H1 (cell line): Measurements from ENCODE around the gene GALNTL6. TPM values are rescaled to one million over a fixed set of nuclear protein-coding genes. Genes with fewer than 3 reads are reported as not detected.

Experiments
- CTCF ChIA-PET: fragments of 300-600 bp; sonication (Branson Sonifier 250); formaldehyde crosslinking; loops from one replicate; lab custom pipeline; 2021; ENCODE audit not compliant: partially characterized antibody; lab: Charles Lee
- POLR2A ChIA-PET: fragments of 300-600 bp; sonication (Branson Sonifier 250); formaldehyde crosslinking; loops from one replicate; lab custom pipeline; 2021; ENCODE audit warnings: inconsistent platforms; ENCODE audit not compliant: partially characterized antibody; lab: Charles Lee
- DNase-seq, 2 experiments: peaks; one replicate each; pipeline versions ENCODE4 v3.0.0 to v3.0.0-alpha.2; 2010 to 2022; ENCODE audit warnings: low spot score in 2 of 2, low read depth in 1 of 2, mixed read lengths in 1 of 2
- FAIRE-seq: peaks from 2 replicates; lab custom pipeline; 2011; peaks lifted over from hg19 to GRCh38; lab: Jason Lieb, UNC
- H2AFZ ChIP-seq: 2 replicates; pipeline ENCODE4 v1.8.1; 2012; ENCODE audit warnings: low read length, inconsistent platforms
- H2AK5ac ChIP-seq: 2 replicates; pipeline ENCODE4 v1.6.1; 2013; ENCODE audit warnings: low read depth, low read length
- H2BK120ac ChIP-seq: replicated peaks from 2 replicates; pipeline ENCODE3; 2013; ENCODE audit warnings: low read depth, low read length, inconsistent platforms
- H2BK12ac ChIP-seq: 2 replicates; pipeline ENCODE4 v1.6.1; 2013; ENCODE audit warnings: low read depth, low read length
- H2BK15ac ChIP-seq: 2 replicates; pipeline ENCODE4 v1.6.1; 2013; ENCODE audit warnings: low read length
- H2BK20ac ChIP-seq: 2 replicates; pipeline ENCODE4 v1.6.1; 2013; ENCODE audit warnings: low read length
- H2BK5ac ChIP-seq: 2 replicates; pipeline ENCODE4 v1.6.1; 2013; ENCODE audit warnings: low read depth, low read length
- H3K14ac ChIP-seq: 2 replicates; pipeline ENCODE4 v1.6.1; 2013; ENCODE audit warnings: inconsistent platforms; ENCODE audit not compliant: insufficient read length
- H3K18ac ChIP-seq: 2 replicates; pipeline ENCODE4 v1.6.1; 2013; ENCODE audit warnings: low read length; ENCODE audit errors: extremely low read depth
- H3K23ac ChIP-seq: 2 replicates; pipeline ENCODE4 v1.6.1; 2013; ENCODE audit warnings: inconsistent platforms; ENCODE audit not compliant: insufficient read length
- H3K23me2 ChIP-seq: 2 replicates; pipeline ENCODE4 v1.6.1; 2013; ENCODE audit warnings: low read depth, low read length
- H3K27ac ChIP-seq: 2 replicates; pipeline ENCODE4 v1.6.1; 2011; ENCODE audit warnings: low read depth, low read length, inconsistent platforms
- H3K27me3 ChIP-seq, 4 experiments: replicated peaks in 1 of 4; 1 replicate in 1 of 4; 2 replicates in 3 of 4; pipeline versions ENCODE4 v1.6.1 to v1.8.1; 2011 to 2013; ENCODE audit warnings: low read length in 3 of 4, mild to moderate bottlenecking in 3 of 4, inconsistent platforms in 2 of 4, mixed read lengths in 2 of 4, moderate library complexity in 1 of 4; ENCODE audit not compliant: control insufficient read depth in 3 of 4, insufficient read depth in 3 of 4; ENCODE audit errors: extremely low read depth in 1 of 4
- H3K36me3 ChIP-seq, 4 experiments: 2 replicates each; pipeline versions ENCODE4 v1.6.1 to v1.8.1; 2011 to 2013; ENCODE audit warnings: mild to moderate bottlenecking in 4 of 4, low read length in 3 of 4, moderate library complexity in 2 of 4, control low read depth in 1 of 4, inconsistent platforms in 1 of 4; ENCODE audit not compliant: insufficient read depth in 4 of 4, control insufficient read depth in 2 of 4
- H3K4ac ChIP-seq: replicated peaks from 2 replicates; pipeline ENCODE3; 2013; ENCODE audit warnings: low read length, low read depth, mixed read lengths, inconsistent platforms; ENCODE audit not compliant: insufficient read length
- H3K4me1 ChIP-seq, 4 experiments: replicated peaks in 1 of 4; 1 replicate in 1 of 4; 2 replicates in 3 of 4; pipeline versions ENCODE4 v1.6.1 to v1.8.1; 2011 to 2013; ENCODE audit warnings: low read length in 3 of 4, inconsistent platforms in 2 of 4, mixed read lengths in 1 of 4; ENCODE audit not compliant: insufficient read depth in 4 of 4, control insufficient read depth in 3 of 4
- H3K4me2 ChIP-seq, 2 experiments: 2 replicates each; pipeline versions ENCODE4 v1.6.1 to v1.8.1; 2011 to 2013; ENCODE audit warnings: low read depth in 2 of 2, low read length in 2 of 2, control low read depth in 1 of 2, inconsistent platforms in 1 of 2, mild to moderate bottlenecking in 1 of 2; ENCODE audit not compliant: insufficient read depth in 1 of 2
- H3K4me3 ChIP-seq, 4 experiments: fragments of 200-600, 300-600 bp in 1 of 4; sonication (generic), shearing (Covaris generic), sonication (Bioruptor Twin) in 1 of 4; 2 replicates each; pipeline versions ENCODE4 v1.5.1 to v1.8.1; 2011 to 2016; ENCODE audit warnings: low read length in 4 of 4, low read depth in 3 of 4, control low read depth in 2 of 4, inconsistent platforms in 2 of 4, mild to moderate bottlenecking in 2 of 4, mixed read lengths in 1 of 4, moderate library complexity in 1 of 4; ENCODE audit not compliant: insufficient read depth in 2 of 4; ENCODE audit errors: extremely low read depth in 1 of 4
- H3K56ac ChIP-seq: replicated peaks from 2 replicates; pipeline ENCODE3; 2013; ENCODE audit warnings: low read depth, mild to moderate bottlenecking, mixed read lengths, low read length, inconsistent platforms; ENCODE audit not compliant: insufficient read length
- H3K79me1 ChIP-seq: 2 replicates; pipeline ENCODE4 v1.6.1; 2013; ENCODE audit warnings: low read depth, low read length, control low read depth
- H3K79me2 ChIP-seq, 2 experiments: 2 replicates each; pipeline versions ENCODE4 v1.6.1 to v1.8.1; 2012 to 2013; ENCODE audit warnings: low read length in 2 of 2, mild to moderate bottlenecking in 2 of 2, inconsistent platforms in 1 of 2; ENCODE audit not compliant: insufficient read depth in 2 of 2, control insufficient read depth in 1 of 2
- H3K9ac ChIP-seq, 4 experiments: replicated peaks in 1 of 4; 1 replicate in 1 of 4; 2 replicates in 3 of 4; pipeline versions ENCODE4 v1.6.1 to v1.8.1; 2011 to 2013; ENCODE audit warnings: low read depth in 3 of 4, low read length in 3 of 4, control low read depth in 2 of 4, mild to moderate bottlenecking in 2 of 4, moderate library complexity in 2 of 4, inconsistent platforms in 1 of 4; ENCODE audit errors: extremely low read depth in 1 of 4
- H3K9me3 ChIP-seq, 2 experiments: 2 replicates each; pipeline versions ENCODE4 v1.6.1 to v1.8.1; 2012 to 2013; ENCODE audit warnings: mild to moderate bottlenecking in 2 of 2, moderate library complexity in 2 of 2, control low read depth in 1 of 2, inconsistent platforms in 1 of 2, low read depth in 1 of 2, low read length in 1 of 2, mixed read lengths in 1 of 2; ENCODE audit not compliant: insufficient read depth in 2 of 2
- H4K20me1 ChIP-seq, 2 experiments: replicated peaks in 1 of 2; 2 replicates each; pipeline versions ENCODE3 to v1.8.1; 2011 to 2013; ENCODE audit warnings: inconsistent platforms in 2 of 2, low read length in 2 of 2, mild to moderate bottlenecking in 1 of 2; ENCODE audit not compliant: insufficient read depth in 2 of 2, control insufficient read depth in 1 of 2
- H4K5ac ChIP-seq: 2 replicates; pipeline ENCODE4 v1.6.1; 2013; ENCODE audit warnings: low read length, low read depth, mixed read lengths, inconsistent platforms; ENCODE audit not compliant: insufficient read length
- H4K8ac ChIP-seq: 2 replicates; pipeline ENCODE4 v1.8.0; 2013; ENCODE audit warnings: mild to moderate bottlenecking, moderate library complexity, low read length, inconsistent platforms; ENCODE audit not compliant: insufficient read depth; ENCODE audit errors: extremely low read depth
- H4K91ac ChIP-seq: replicated peaks from 2 replicates; pipeline ENCODE3; 2013; ENCODE audit warnings: low read length, mixed read lengths, inconsistent platforms; ENCODE audit not compliant: insufficient read length
- CBX5 ChIP-seq: fragments of 300-800, 300-1000 bp; sonication (generic); IDR thresholded peaks from 2 replicates; pipeline ENCODE4 v1.7.1; 2016; ENCODE audit warnings: antibody characterized with exemption, low read length, low read depth
- CHD2 ChIP-seq: IDR thresholded peaks from 2 replicates; pipeline ENCODE4 v1.6.1; 2012; ENCODE audit warnings: low read length, improper control_type of control experiment
- EP300 ChIP-seq, 2 experiments: IDR thresholded peaks; 1 replicate in 1 of 2; 2 replicates in 1 of 2; pipeline ENCODE4 v1.6.1; 2011 to 2012; ENCODE audit warnings: low read depth in 2 of 2, low read length in 2 of 2, mild to moderate bottlenecking in 2 of 2, borderline replicate concordance in 1 of 2, inconsistent platforms in 1 of 2, moderate library complexity in 1 of 2
- EZH2 ChIP-seq: fragments of 200-600 bp; sonication (generic); IDR thresholded peaks from 2 replicates; pipeline ENCODE4 v1.7.1; 2012; ENCODE audit warnings: low read depth, mild to moderate bottlenecking, moderate library complexity, low read length, inconsistent platforms; ENCODE audit not compliant: severe bottlenecking
- GABPA ChIP-seq: IDR thresholded peaks from 2 replicates; pipeline ENCODE4 v1.6.1; 2011; ENCODE audit warnings: mild to moderate bottlenecking, low read length, moderate library complexity, borderline replicate concordance; ENCODE audit not compliant: insufficient read depth
- HDAC2 ChIP-seq, 2 experiments: fragments of 300-600 bp in 1 of 2; sonication (generic) in 1 of 2; IDR thresholded peaks; 2 replicates each; pipeline ENCODE4 v1.6.1; 2011 to 2012; ENCODE audit warnings: low read depth in 2 of 2, low read length in 2 of 2, mild to moderate bottlenecking in 2 of 2, moderate library complexity in 2 of 2, borderline replicate concordance in 1 of 2, inconsistent platforms in 1 of 2
- KDM4A ChIP-seq: IDR thresholded peaks from one replicate; pipeline ENCODE4 v1.7.1; 2012; ENCODE audit warnings: low read depth, mild to moderate bottlenecking, moderate library complexity, low read length, inconsistent platforms; ENCODE audit not compliant: severe bottlenecking
- NRF1 ChIP-seq: IDR thresholded peaks from 2 replicates; pipeline ENCODE4 v1.6.1; 2011; ENCODE audit warnings: mild to moderate bottlenecking, low read depth, low read length, improper control_type of control experiment
- RFX5 ChIP-seq: IDR thresholded peaks from 2 replicates; pipeline ENCODE4 v1.6.1; 2011; ENCODE audit warnings: low read depth, low read length, improper control_type of control experiment, borderline replicate concordance
- SIX5 ChIP-seq: IDR thresholded peaks from 2 replicates; pipeline ENCODE4 v1.6.1; 2011; ENCODE audit warnings: mild to moderate bottlenecking, low read depth, low read length
- SRF ChIP-seq: IDR thresholded peaks from 2 replicates; pipeline ENCODE4 v1.6.1; 2011; ENCODE audit warnings: mild to moderate bottlenecking, low read depth, low read length, moderate library complexity
- WGBS, 2 experiments: shearing (Covaris generic) in 1 of 2; methylation state at CpG; one replicate each; pipeline versions ENCODE4 v1.1.6 to v1.1.7; 2013 to 2015; ENCODE audit warnings: low lambda C conversion rate in 2 of 2, mixed read lengths in 2 of 2, inconsistent platforms in 1 of 2, low coverage in 1 of 2, missing lambda C conversion rate in 1 of 2; ENCODE audit not compliant: insufficient replicate concordance in 2 of 2, insufficient coverage in 1 of 2, insufficient read length in 1 of 2; ENCODE audit errors: extremely low coverage in 1 of 2, missing lambda C conversion rate in 1 of 2; 5-methylcytosine and 5-hydroxymethylcytosine counted together
- polyA plus RNA-seq, 7 experiments: library from polyadenylated mRNA; depleted of rRNA in 3 of 7; stranded (reverse) in 5 of 7; unstranded in 2 of 7; fragments of >200 nt in 5 of 7; fragments of 200-250 nt in 2 of 7; gene quantifications; 1 replicate in 5 of 7; 2 replicates in 1 of 7; 4 replicates in 1 of 7; pipeline versions ENCODE4 v1.2.1 to v1.2.3, GENCODE V29; 2011 to 2013; ENCODE audit warnings: missing spikeins in 2 of 7, mixed read lengths in 2 of 7
- total RNA-seq: library from RNA; stranded (reverse); fragmentation: NEBNext Ultra II Directional; extraction: Animal tissue kit (Norgen Biotek cat#: 25700); gene quantifications from 2 replicates; pipeline ENCODE4 v1.2.1, GENCODE V29; 2021
- TF ChIP-seq, protein P1 (sequence below): IDR thresholded peaks from 2 replicates; pipeline ENCODE4 v1.6.1; 2012; ENCODE audit warnings: inconsistent platforms

GALNTL6 gene
- total and polyA plus RNA-seq, 2 of the 8 experiments (the other 6 are each of a cell fraction or from before 2014, with no cell fraction given) = 0.03 to 0.32 TPM

DNA sequence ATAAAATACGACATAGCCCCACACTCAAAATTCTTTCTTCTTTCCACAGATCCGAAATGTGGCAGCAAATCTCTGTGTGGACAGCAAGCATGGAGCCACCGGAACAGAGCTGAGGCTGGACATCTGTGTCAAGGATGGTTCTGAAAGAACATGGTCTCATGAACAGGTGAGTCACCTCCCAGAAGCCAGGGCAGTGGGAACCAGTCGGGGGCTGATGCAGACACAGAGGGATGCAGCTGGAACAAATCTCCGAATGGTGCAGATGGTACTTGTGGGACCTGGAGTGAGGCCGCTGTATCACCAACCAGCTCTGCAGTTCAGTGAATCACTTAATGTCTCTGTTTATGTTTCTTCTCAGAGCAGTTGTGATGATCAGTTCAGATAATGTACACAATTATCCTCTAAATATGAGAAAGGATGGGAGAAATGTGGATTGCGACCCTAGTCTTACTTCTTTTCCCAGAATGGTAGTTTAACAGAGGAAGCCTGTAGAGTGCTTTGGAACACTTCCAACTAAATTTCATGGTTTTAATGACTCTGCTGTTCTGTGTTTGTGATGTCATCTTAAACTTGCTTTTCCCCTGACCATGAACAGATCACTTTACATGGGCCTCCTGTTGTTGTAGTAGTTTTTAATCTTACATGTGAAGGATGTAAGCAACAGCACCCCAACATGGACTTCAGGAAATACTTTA, 1196.1 kb downstream of the GALNTL6 start:
- Histone ChIP-seq H4K91ac (no peak overlapping the region), H2BK12ac (no peak overlapping the region), H3K79me2 (no peaks in the 10 kb centered on the region), H2BK120ac (no peak overlapping the region), H2BK20ac (no peak overlapping the region), H3K79me1 (no peaks in the 10 kb centered on the region), H3K36me3 (no peaks in the 10 kb centered on the region), H3K18ac (no peak overlapping the region), H3K4me2 (no peak overlapping the region), H2AFZ (no peak overlapping the region), H3K56ac (no peak overlapping the region), H3K4me1 (peaks cover 0 to 3% (median 1%) of the 10 kb centered on the region in 4 experiments; a peak in 3 of 7 replicates), H3K4me3 (no peak overlapping the region), H3K9me3 (no peaks in the 10 kb centered on the region), H2AK5ac (no peak overlapping the region), H4K8ac (no peak overlapping the region), H3K23me2 (no peaks in the 10 kb centered on the region), H4K20me1 (no peaks in the 10 kb centered on the region), H3K9ac (no peak overlapping the region), H4K5ac (no peak overlapping the region), H3K27me3 (no peaks in the 10 kb centered on the region), H2BK15ac (no peak overlapping the region), H3K27ac (no peak overlapping the region), H3K23ac (no peak overlapping the region), H2BK5ac (no peak overlapping the region), H3K4ac (no peak overlapping the region), H3K14ac (no peak overlapping the region)
- no peak for FAIRE-seq
- no peak for DNase-seq
- CTCF ChIA-PET = interaction anchor here (1.0 kb wide), 1 partner anchor 291 kb away, joined by 4 read pairs; no protein-coding TSS in a partner anchor
- no peak for TF ChIP-seq EZH2
- no peak for TF ChIP-seq KDM4A
- TF ChIP-seq SIX5 = no peak
- TF ChIP-seq GABPA = no peak
- no peak for TF ChIP-seq CBX5
- no peak for TF ChIP-seq SRF
- no peak for TF ChIP-seq RFX5
- TF ChIP-seq, protein P1, sequence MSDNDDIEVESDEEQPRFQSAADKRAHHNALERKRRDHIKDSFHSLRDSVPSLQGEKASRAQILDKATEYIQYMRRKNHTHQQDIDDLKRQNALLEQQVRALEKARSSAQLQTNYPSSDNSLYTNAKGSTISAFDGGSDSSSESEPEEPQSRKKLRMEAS = no peak
- TF ChIP-seq CHD2 = no peak
- no peak for TF ChIP-seq NRF1
- no peak for TF ChIP-seq EP300 (IDR thresholded peaks at IDR 0.05; ENCODE audit: borderline replicate concordance in 1 of 2, low read depth in 2 of 2, low read length in 2 of 2)
- TF ChIP-seq HDAC2 (IDR thresholded peaks at IDR 0.05; ENCODE audit: borderline replicate concordance in 1 of 2, low read depth in 2 of 2, low read length in 2 of 2) = no peak
- POLR2A ChIA-PET = no interaction called here
- 95% methylated on average over 7 of the region's 7 CpGs; no CpG with 5 or more reads in 1 of the 2 experiments for WGBS, 2 experiments
